Activated CD4-positive, alpha-beta T cell treated with anti-CD3 and anti-CD28 coated beads, Interleukin-2, amount 10 ng/mL, durations not matched to agents 7 days and 5 days (primary cell): ENCODE results near the gene PPM1J. TPM values are rescaled to one million over a fixed set of nuclear protein-coding genes. Genes with fewer than 3 reads are reported as not detected.

Source experiments
- CTCF ChIA-PET: fragments of 350-600 bp; sonication (Branson Sonifier 250); formaldehyde crosslinking; loops from one replicate; lab custom pipeline; 2021; ENCODE audit warnings: antibody characterized with exemption; lab: Charles Lee
- POLR2A ChIA-PET: fragments of 350-600 bp; sonication (Branson Sonifier 250); formaldehyde crosslinking; loops from one replicate; lab custom pipeline; 2021; ENCODE audit warnings: antibody characterized with exemption; lab: Charles Lee
- DNase-seq: peaks from one replicate; pipeline ENCODE4 v3.0.0-alpha.2; 2020
- H3K27ac Mint-ChIP-seq: one replicate; pipeline ENCODE4 v1.8.0; 2021; ENCODE audit warnings: mild to moderate bottlenecking, moderate library complexity, mixed read lengths
- H3K27me3 Mint-ChIP-seq: one replicate; pipeline ENCODE4 v1.8.0; 2021; ENCODE audit warnings: mixed read lengths
- H3K36me3 Mint-ChIP-seq: one replicate; pipeline ENCODE4 v1.8.0; 2021; ENCODE audit warnings: low read depth, mixed read lengths
- H3K4me1 Mint-ChIP-seq: one replicate; pipeline ENCODE4 v1.8.0; 2021; ENCODE audit warnings: mixed read lengths
- H3K4me3 Mint-ChIP-seq: one replicate; pipeline ENCODE4 v1.8.0; 2021; ENCODE audit warnings: mild to moderate bottlenecking, moderate library complexity, mixed read lengths
- H3K9me3 Mint-ChIP-seq: one replicate; pipeline ENCODE4 v1.8.0; 2021; ENCODE audit warnings: mixed read lengths
- total RNA-seq, 2 experiments: library from RNA; stranded (reverse); gene quantifications; one replicate each; pipeline ENCODE4 v1.2.3, GENCODE V29; 2021

The PPM1J gene
- total RNA-seq, 2 experiments from 2014 or later, result not detected

DNA sequence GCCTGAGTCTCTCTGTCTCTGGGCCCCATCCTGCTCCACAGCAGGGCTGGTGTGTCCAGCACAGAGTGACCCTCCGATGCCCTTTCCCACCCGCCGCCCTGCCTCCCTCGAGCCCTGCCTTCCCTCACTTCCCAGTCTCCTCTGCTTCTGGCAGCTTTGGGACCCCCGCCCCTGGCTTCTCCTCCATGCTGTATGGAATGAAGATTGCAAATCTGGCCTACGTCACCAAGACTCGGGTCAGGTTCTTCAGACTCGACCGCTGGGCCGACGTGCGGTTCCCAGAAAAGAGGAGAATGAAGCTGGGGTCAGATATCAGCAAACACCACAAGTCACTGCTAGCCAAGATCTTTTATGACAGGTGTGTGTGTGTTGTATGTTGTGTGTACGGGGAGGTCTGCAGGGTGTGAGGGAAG lies 26.3 kb downstream of the PPM1J start:
- CTCF ChIA-PET, result interaction anchor here (0.8 to 1.3 kb wide), 3 partner anchors 10 to 19 kb away, joined by 3 read pairs; partner anchors contain the start of gene MOV10
- DNase-seq, result no peak
- POLR2A ChIA-PET, result no interaction called here
- Mint-ChIP-seq H3K4me3 (no peak overlapping the region), H3K9me3 (no peaks in the 10 kb centered on the region), H3K27me3 (no peaks in the 10 kb centered on the region), H3K27ac (no peak overlapping the region), H3K4me1 (peaks cover 7% of the 10 kb centered on the region), H3K36me3 (peaks cover 17% of the 10 kb centered on the region)

DNA sequence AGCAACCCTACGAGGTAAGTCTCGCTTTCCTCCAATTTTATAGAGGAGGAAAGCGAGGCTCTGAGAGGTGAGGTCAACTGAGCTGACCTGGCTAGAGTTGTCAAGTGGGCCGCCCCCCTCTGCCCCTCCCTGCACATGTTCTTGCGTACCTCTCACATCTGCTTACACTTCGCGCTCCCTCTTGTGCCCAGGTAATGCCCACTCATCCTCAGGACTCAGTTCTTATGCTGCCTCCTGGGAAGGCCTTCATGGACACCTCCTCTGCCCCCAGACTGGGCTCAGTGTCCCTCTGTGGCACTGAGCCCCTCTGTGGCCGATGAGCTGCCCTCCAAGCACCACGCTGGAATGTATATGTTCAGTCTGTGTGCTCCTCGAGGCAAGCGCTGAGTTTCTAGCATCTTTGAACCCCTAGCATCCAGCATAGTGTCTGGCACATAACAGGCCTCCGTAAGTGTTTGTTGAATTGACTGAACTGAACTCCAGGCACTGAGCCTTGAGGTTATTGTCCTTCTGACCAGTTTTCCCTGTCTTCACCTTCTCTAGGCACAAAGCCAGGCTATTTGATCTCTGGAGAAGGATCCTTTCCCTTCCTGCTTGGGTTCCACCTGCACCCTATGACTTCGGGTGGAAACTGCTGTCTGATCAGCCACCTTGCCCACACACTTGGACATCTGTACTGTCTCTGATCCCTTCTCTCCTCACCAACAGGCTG lies 27.2 kb downstream of the PPM1J start:
- peak overlapping the region; percentile 28 for H3K27ac Mint-ChIP-seq
- H3K4me1 Mint-ChIP-seq, result peaks cover 7% of the 10 kb centered on the region
- POLR2A ChIA-PET, result no interaction called here
- peaks cover 17% of the 10 kb centered on the region for H3K36me3 Mint-ChIP-seq
- no peaks in the 10 kb centered on the region for H3K9me3 Mint-ChIP-seq
- H3K27me3 Mint-ChIP-seq, result no peaks in the 10 kb centered on the region
- DNase-seq, result no peak
- no peak overlapping the region for H3K4me3 Mint-ChIP-seq
- CTCF ChIA-PET, result interaction anchor here (0.6 to 0.8 kb wide), 2 partner anchors 11 to 352 kb away, joined by 3 to 5 read pairs; no protein-coding TSS in a partner anchor

DNA sequence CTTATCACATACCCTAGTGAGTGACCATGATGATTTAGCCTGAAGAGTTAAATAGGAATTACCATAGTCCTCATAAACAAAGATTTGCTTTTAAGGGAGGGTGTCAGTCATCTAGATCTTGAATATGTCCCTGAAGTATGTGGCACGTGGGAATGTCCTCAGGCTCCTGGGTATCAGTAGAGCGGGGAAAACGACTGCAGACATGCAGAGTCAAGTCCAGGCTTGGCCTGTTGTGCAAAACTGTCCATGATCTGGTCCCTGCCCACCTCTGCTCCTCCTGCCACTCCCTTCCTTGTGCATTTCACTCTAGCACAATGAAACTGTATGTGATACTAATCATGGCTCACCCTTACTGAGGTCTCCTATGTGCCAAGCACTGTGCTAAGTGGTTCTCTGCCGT lies 27.8 kb downstream of the PPM1J start:
- H3K36me3 Mint-ChIP-seq, result peaks cover 17% of the 10 kb centered on the region
- H3K27me3 Mint-ChIP-seq, result no peaks in the 10 kb centered on the region
- H3K27ac Mint-ChIP-seq, result no peak overlapping the region
- DNase-seq, result no peak
- no peaks in the 10 kb centered on the region for H3K9me3 Mint-ChIP-seq
- no peak overlapping the region for H3K4me3 Mint-ChIP-seq
- ChIA-PET CTCF (no interaction called here), POLR2A (no interaction called here)
- peaks cover 7% of the 10 kb centered on the region for H3K4me1 Mint-ChIP-seq

GRCh38 chr1:112686835-112687234 lies 28.3 kb downstream of the PPM1J start:
- no peaks in the 10 kb centered on the region for H3K27me3 Mint-ChIP-seq
- CTCF ChIA-PET, result interaction anchor here (0.8 to 1.2 kb wide), 2 partner anchors 12 to 37 kb away, joined by 3 read pairs; no protein-coding TSS in a partner anchor
- no peaks in the 10 kb centered on the region for H3K9me3 Mint-ChIP-seq
- H3K4me3 Mint-ChIP-seq, result no peak overlapping the region
- POLR2A ChIA-PET, result no interaction called here
- no peak for DNase-seq
- no peak overlapping the region for H3K27ac Mint-ChIP-seq
- H3K4me1 Mint-ChIP-seq, result peaks cover 7% of the 10 kb centered on the region
- peaks cover 14% of the 10 kb centered on the region for H3K36me3 Mint-ChIP-seq

DNA sequence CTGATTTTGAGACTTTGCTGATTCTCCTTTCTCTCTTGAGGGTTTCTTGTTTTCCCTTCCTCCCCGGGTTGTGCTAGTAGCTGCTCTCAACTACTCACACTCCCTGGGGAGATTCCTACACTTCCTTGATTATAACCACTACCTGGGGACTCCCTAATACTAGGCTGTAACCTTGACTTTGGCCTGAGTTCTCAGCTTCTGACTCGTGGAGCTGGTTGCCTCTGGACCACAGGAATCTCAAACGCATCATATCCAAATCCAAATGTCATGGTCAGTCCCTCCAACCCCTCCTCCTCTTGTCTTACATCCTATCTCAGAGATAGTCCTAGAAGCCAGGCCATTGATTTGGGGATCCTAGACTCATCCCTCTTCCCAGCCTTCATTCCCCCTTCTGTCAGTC lies 28.7 kb downstream of the PPM1J start:
- no peak for DNase-seq
- ChIA-PET CTCF (interaction anchor here (0.6 to 1.2 kb wide), 3 partner anchors 13 to 142 kb away, joined by 3 read pairs; no protein-coding TSS in a partner anchor), POLR2A (interaction anchor here (0.6 kb wide), 1 partner anchor 92 kb away, joined by 3 read pairs; no protein-coding TSS in a partner anchor)
- Mint-ChIP-seq H3K4me1 (peaks cover 7% of the 10 kb centered on the region), H3K27me3 (no peaks in the 10 kb centered on the region), H3K36me3 (peaks cover 13% of the 10 kb centered on the region), H3K27ac (no peak overlapping the region), H3K4me3 (no peak overlapping the region), H3K9me3 (no peaks in the 10 kb centered on the region)

- Mint-ChIP-seq H3K36me3 (peaks cover 14% of the 10 kb centered on the region), H3K27me3 (no peaks in the 10 kb centered on the region), H3K4me3 (no peak overlapping the region), H3K4me1 (peaks cover 7% of the 10 kb centered on the region), H3K27ac (no peak overlapping the region), H3K9me3 (no peaks in the 10 kb centered on the region)
- no peak for DNase-seq
- ChIA-PET POLR2A (interaction anchor here (0.6 kb wide), 1 partner anchor 92 kb away, joined by 3 read pairs; no protein-coding TSS in a partner anchor), CTCF (interaction anchor here (0.6 to 1.6 kb wide), 4 partner anchors 11 to 142 kb away, joined by 3 to 4 read pairs (median 3); partner anchors contain the start of gene MOV10)
These were observed 29.2 kb downstream of the PPM1J start for GRCh38 chr1:112685913-112686312.

GRCh38 chr1:112678605-112679004 lies 36.5 kb downstream of the PPM1J start:
- no peaks in the 10 kb centered on the region for H3K9me3 Mint-ChIP-seq
- ChIA-PET CTCF (interaction anchor here (1.2 kb wide), 1 partner anchor 15 kb away, joined by 3 read pairs; no protein-coding TSS in a partner anchor), POLR2A (no interaction called here)
- H3K27ac Mint-ChIP-seq, result no peak overlapping the region
- DNase-seq, result no peak
- peaks cover 40% of the 10 kb centered on the region for H3K36me3 Mint-ChIP-seq
- H3K27me3 Mint-ChIP-seq, result no peaks in the 10 kb centered on the region
- H3K4me3 Mint-ChIP-seq, result no peak overlapping the region
- peaks cover 40% of the 10 kb centered on the region for H3K4me1 Mint-ChIP-seq

- POLR2A ChIA-PET, result no interaction called here
- CTCF ChIA-PET, result no interaction called here
- Mint-ChIP-seq H3K4me1 (peaks cover 49% of the 10 kb centered on the region), H3K9me3 (no peaks in the 10 kb centered on the region), H3K4me3 (no peak overlapping the region), H3K27me3 (no peaks in the 10 kb centered on the region), H3K27ac (no peak overlapping the region), H3K36me3 (peaks cover 40% of the 10 kb centered on the region)
- DNase-seq, result no peak
These were observed 37.6 kb downstream of the PPM1J start for GRCh38 chr1:112677501-112677900.

DNA sequence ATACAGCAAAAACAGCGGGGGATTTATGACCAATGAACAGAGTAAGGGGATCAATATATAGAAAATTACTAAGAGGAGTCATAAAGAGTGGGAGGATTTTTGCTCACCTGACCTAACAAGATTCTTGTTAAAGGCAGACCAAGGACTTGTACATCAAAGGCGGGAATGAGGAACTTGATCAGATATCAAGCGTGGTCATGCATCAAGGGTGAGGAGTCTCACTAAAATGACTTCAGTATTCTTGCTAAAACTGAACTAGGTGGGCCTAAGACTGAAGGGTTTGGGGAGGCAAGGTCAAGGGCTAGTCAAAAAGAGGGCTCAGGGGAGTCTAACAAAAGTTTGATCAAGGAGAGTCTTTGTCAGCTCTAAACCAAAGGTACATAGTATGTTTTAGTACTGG lies 38.6 kb downstream of the PPM1J start:
- CTCF ChIA-PET, result interaction anchor here (1.0 kb wide), 1 partner anchor 20 kb away, joined by 4 read pairs; no protein-coding TSS in a partner anchor
- Mint-ChIP-seq H3K4me1 (peaks cover 49% of the 10 kb centered on the region), H3K9me3 (no peaks in the 10 kb centered on the region), H3K36me3 (peaks cover 38% of the 10 kb centered on the region), H3K27ac (no peak overlapping the region), H3K4me3 (peak overlapping the region; percentile 10), H3K27me3 (no peaks in the 10 kb centered on the region)
- POLR2A ChIA-PET, result no interaction called here
- no peak for DNase-seq

DNA sequence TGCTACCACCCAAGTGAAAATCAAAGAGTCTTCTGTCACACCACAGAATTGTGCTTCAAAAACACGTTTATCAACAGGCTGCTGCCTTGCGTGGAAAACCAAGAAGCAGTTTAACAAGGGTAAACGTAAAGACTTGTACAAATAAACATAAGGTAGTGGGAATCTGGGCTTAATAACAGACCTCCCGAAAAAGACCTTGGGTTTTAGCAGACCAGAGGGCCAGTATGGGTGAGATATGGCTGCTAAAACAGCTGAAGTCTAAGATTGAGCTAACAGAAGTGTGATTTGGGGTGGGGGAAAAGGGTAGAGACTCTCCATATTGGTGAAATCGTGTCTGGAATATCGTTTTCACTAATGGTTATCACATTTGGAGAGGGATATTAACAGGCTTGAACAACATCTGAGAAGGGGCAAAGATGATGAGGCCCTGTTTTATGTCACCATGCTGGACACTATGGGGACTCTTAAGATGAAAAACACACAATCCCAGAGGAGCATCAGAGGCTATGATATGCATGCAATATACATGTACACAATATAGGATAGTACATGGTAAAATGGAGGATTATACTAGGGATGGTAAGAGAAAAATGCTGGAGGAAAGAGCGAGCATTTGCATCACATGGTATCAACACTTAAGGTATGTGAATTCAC lies 39.3 kb downstream of the PPM1J start:
- peaks cover 42% of the 10 kb centered on the region for H3K36me3 Mint-ChIP-seq
- DNase-seq, result no peak
- H3K4me1 Mint-ChIP-seq, result peaks cover 49% of the 10 kb centered on the region
- ChIA-PET POLR2A (no interaction called here), CTCF (interaction anchor here (1.0 to 1.8 kb wide), 5 partner anchors 14 to 397 kb away, joined by 3 to 8 read pairs (median 5); partner anchors contain the start of genes LRIG2 and ST7L)
- H3K27me3 Mint-ChIP-seq, result no peaks in the 10 kb centered on the region
- H3K4me3 Mint-ChIP-seq, result peak overlapping the region; percentile 78
- H3K9me3 Mint-ChIP-seq, result no peaks in the 10 kb centered on the region
- peak overlapping the region; percentile 84 for H3K27ac Mint-ChIP-seq

GRCh38 chr1:112674986-112675727 lies 40.0 kb downstream of the PPM1J start:
- Mint-ChIP-seq H3K4me1 (peaks cover 49% of the 10 kb centered on the region), H3K9me3 (no peaks in the 10 kb centered on the region), H3K36me3 (peaks cover 46% of the 10 kb centered on the region), H3K27me3 (no peaks in the 10 kb centered on the region), H3K4me3 (peak overlapping the region; percentile 91), H3K27ac (peak overlapping the region; percentile 97)
- peak; percentile 28 for DNase-seq
- ChIA-PET POLR2A (interaction anchor here (0.7 to 1.0 kb wide), 5 partner anchors 10 to 56 kb away, joined by 3 to 5 read pairs (median 3); partner anchors contain the start of gene ST7L), CTCF (interaction anchor here (0.8 to 2.3 kb wide), 16 partner anchors 10 to 398 kb away, joined by 3 to 11 read pairs (median 4); partner anchors contain the start of genes LRIG2, PPM1J and ST7L)

GRCh38 chr1:112674440-112674985 lies 40.6 kb downstream of the PPM1J start, which contains the start of gene MOV10:
TSS of gene MOV10 (plus strand) at chr1:112674659. CDS start at chr1:112674913, 254 bp downstream.
- POLR2A ChIA-PET, result interaction anchor here (0.7 to 1.0 kb wide), 5 partner anchors 9 to 56 kb away, joined by 3 to 5 read pairs (median 3); partner anchors contain the start of gene ST7L
- peak; percentile 71 for DNase-seq
- Mint-ChIP-seq H3K36me3 (peaks cover 48% of the 10 kb centered on the region), H3K4me3 (peak within 1 kb of the TSS; percentile 91), H3K9me3 (no peaks in the 10 kb centered on the region), H3K27ac (peak within 1 kb of the TSS; percentile 97), H3K27me3 (no peaks in the 10 kb centered on the region), H3K4me1 (peaks cover 49% of the 10 kb centered on the region)
- CTCF ChIA-PET, result interaction anchor here (0.8 to 2.3 kb wide), 15 partner anchors 11 to 398 kb away, joined by 3 to 11 read pairs (median 4); partner anchors contain the start of genes LRIG2, PPM1J and ST7L
